ENCODE measurements around the gene SCARF1. TPM values are rescaled to one million over a fixed set of nuclear protein-coding genes. Genes with fewer than 3 reads are reported as not detected.

SCARF1 gene
- polyA plus RNA-seq, 3 donors: 5.2 to 23.4 (median 6.3) TPM

GRCh38 chr17:1584167-1584566, 61.4 kb downstream of the SCARF1 start:
- Mint-ChIP-seq H3K36me3 (peaks cover 76 to 95% of the 10 kb centered on the region in 2 donors), H3K4me1 (peaks cover 57% of the 10 kb centered on the region), H3K4me3 (no peak overlapping the region), H3K27ac (peak overlapping the region in 5 of 7 donors; percentile 45 to 90 (median 82)), H3K27me3 (ENCODE audit: low read depth in 3 of 3) (peaks cover 2 to 7% (median 4%) of the 10 kb centered on the region in 3 donors), H3K9me3 (peaks cover 0 to 3% (median 0%) of the 10 kb centered on the region in 7 donors)
- no peak for TF ChIP-seq CTCF (IDR thresholded peaks at IDR 0.05)
- DNase-seq: no peak
- Histone ChIP-seq H3K27ac (ENCODE audit: low read depth in 1 of 2, low read length in 2 of 2) (peak overlapping the region in 1 of 2 donors; percentile 17), H4K20me1 (ENCODE audit: insufficient read depth, low read length) (no peaks in the 10 kb centered on the region), H3K36me3 (replicated peaks in 1 of 2; ENCODE audit: control insufficient read depth in 1 of 2, insufficient read depth in 2 of 2, low read length in 2 of 2) (peaks cover 56 to 91% of the 10 kb centered on the region in 2 donors), H3K4me2 (replicated peaks; ENCODE audit: extremely low read depth, low read length, poor library complexity, severe bottlenecking) (no peak overlapping the region), H2AFZ (ENCODE audit: insufficient read depth, low read depth, low read length, poor library complexity, severe bottlenecking) (no peak overlapping the region), H3K4me3 (replicated peaks in 1 of 3; ENCODE audit: low read depth in 2 of 3, low read length in 3 of 3) (no peak overlapping the region), H3K79me2 (ENCODE audit: insufficient read depth, low read length) (no peaks in the 10 kb centered on the region), H3K27me3 (ENCODE audit: control insufficient read depth in 2 of 2, insufficient read depth in 2 of 2, low read length in 2 of 2) (no peaks in the 10 kb centered on the region), H3K9me3 (replicated peaks in 1 of 2; ENCODE audit: control insufficient read depth in 1 of 2, insufficient read depth in 1 of 2, low read length in 2 of 2) (no peaks in the 10 kb centered on the region), H3K4me1 (ENCODE audit: control insufficient read depth in 1 of 2, insufficient read depth in 2 of 2, low read length in 2 of 2) (peaks cover 65 to 71% of the 10 kb centered on the region in 2 donors), H3K9ac (ENCODE audit: insufficient read depth, low read length, poor library complexity, severe bottlenecking) (no peak overlapping the region)
- 99% methylated on average over 12 of the region's 14 CpGs for WGBS (ENCODE audit: insufficient coverage)
- intact Hi-C loops (cut with micrococcal nuclease): no loop called here

Small RNA genes within 50 kb of the gene (small RNA-seq; reads per million reads assigned to genes)
- gene RN7SL105P (ENCODE audit: insufficient read length, low read depth): not detected

Other genes with a start within 250 kb of the SCARF1 start
- gene YWHAE, start 245.5 kb downstream of the SCARF1 start, polyA plus RNA-seq: 100 to 1,000 TPM; 165 to 185 (median 168) TPM
- 10 to 100 TPM; 22.3 to 28.0 (median 26.5) TPM for gene CRK, start 189.5 kb downstream of the SCARF1 start, polyA plus RNA-seq
- 1 to 10 TPM; 2.5 to 9.5 (median 3.1) TPM for gene MYO1C, start 153.0 kb downstream of the SCARF1 start, polyA plus RNA-seq
- gene INPP5K, start 129.1 kb downstream of the SCARF1 start, polyA plus RNA-seq: 10 to 100 TPM; 50.3 to 58.7 (median 53.0) TPM
- 10 to 100 TPM; 43.5 to 46.4 (median 45.0) TPM for gene PITPNA, start 82.9 kb downstream of the SCARF1 start, polyA plus RNA-seq
- 100 to 1,000 TPM; 115 to 151 (median 117) TPM for gene SLC43A2, start 16.9 kb downstream of the SCARF1 start, polyA plus RNA-seq
- gene RILP, start 4.1 kb upstream of the SCARF1 start, polyA plus RNA-seq: 10 to 100 TPM; 23.8 to 49.5 (median 49.4) TPM
- gene PRPF8, start 39.1 kb upstream of the SCARF1 start, polyA plus RNA-seq: 100 to 1,000 TPM in 1 of 3 donors, 10 to 100 TPM in 2; 53.3 to 128 (median 78.0) TPM
- gene TLCD2, start 64.6 kb upstream of the SCARF1 start, polyA plus RNA-seq: under 1 TPM in 1 of 3 donors, not detected in 2; 0.03 TPM
- gene WDR81, start 79.0 kb upstream of the SCARF1 start, polyA plus RNA-seq: 10 to 100 TPM in 1 of 3 donors, 1 to 10 TPM in 2; 6.2 to 45.4 (median 8.8) TPM
- gene SERPINF2, start 97.1 kb upstream of the SCARF1 start, polyA plus RNA-seq: 1 to 10 TPM in 1 of 3 donors, under 1 TPM in 2; 0.75 to 1.5 (median 0.79) TPM
- 1 to 10 TPM; 6.7 to 9.9 (median 8.0) TPM for gene SERPINF1, start 116.3 kb upstream of the SCARF1 start, polyA plus RNA-seq
- gene SMYD4, start 184.2 kb upstream of the SCARF1 start, polyA plus RNA-seq: 1 to 10 TPM; 3.2 to 7.6 (median 6.1) TPM
- gene RPA1, start 184.3 kb upstream of the SCARF1 start, polyA plus RNA-seq: 10 to 100 TPM; 18.5 to 27.4 (median 23.8) TPM

Measured in CD14-positive monocyte (primary cell).